SK-N-SH (cell line): ENCODE data around the gene MMADHC. TPM values are rescaled to one million over a fixed set of nuclear protein-coding genes. Genes with fewer than 3 reads are reported as not detected.

Experiments used
- CTCF ChIA-PET: fragments of 300-600, 350-600 bp; formaldehyde crosslinking; extraction: SDS; loops from one replicate; lab custom pipeline; 2021; lab: Yijun Ruan, JAX
- POLR2A ChIA-PET: fragments of 350-600 bp; sonication (Branson Sonifier 250); formaldehyde crosslinking; extraction: SDS; loops from one replicate; lab custom pipeline; 2020; ENCODE audit warnings: antibody characterized with exemption, inconsistent platforms; lab: Yijun Ruan, JAX
- DNase-seq: peaks from one replicate; pipeline ENCODE4 v3.0.0; 2012
- H2AFZ ChIP-seq: fragments of 200-600 bp; sonication (generic); 2 replicates; pipeline ENCODE4 v1.8.1; 2016; ENCODE audit warnings: antibody characterized with exemption, mild to moderate bottlenecking, low read depth
- H3F3A ChIP-seq: fragments of 200-600 bp; sonication (generic); replicated peaks from 2 replicates; pipeline ENCODE3; 2016; ENCODE audit warnings: antibody characterized with exemption, mild to moderate bottlenecking; ENCODE audit not compliant: insufficient read depth
- H3K27ac ChIP-seq, 2 experiments: fragments of 200-500 bp in 1 of 2; fragments of 200-600 bp in 1 of 2; sonication (Bioruptor generic) in 1 of 2; sonication (generic), shearing (Covaris generic) in 1 of 2; 2 replicates each; pipeline versions ENCODE4 v1.5.1 to v1.6.1; 2014 to 2016; ENCODE audit warnings: low read depth in 2 of 2, inconsistent platforms in 1 of 2, low read length in 1 of 2, mild to moderate bottlenecking in 1 of 2, mixed read lengths in 1 of 2
- H3K27me3 ChIP-seq: fragments of 200-600 bp; sonication (generic), shearing (Covaris generic); 2 replicates; pipeline ENCODE4 v1.6.1; 2016; ENCODE audit warnings: mixed run types; ENCODE audit not compliant: insufficient read depth
- H3K36me3 ChIP-seq, 2 experiments: fragments of 200-500 bp in 1 of 2; fragments of 200-600 bp in 1 of 2; sonication (Bioruptor generic) in 1 of 2; sonication (generic) in 1 of 2; replicated peaks in 1 of 2; 2 replicates each; pipeline versions ENCODE3 to v1.5.1; 2014 to 2016; ENCODE audit warnings: low read length in 1 of 2, mild to moderate bottlenecking in 1 of 2; ENCODE audit not compliant: insufficient read depth in 2 of 2, control insufficient read depth in 1 of 2
- H3K4me1 ChIP-seq, 2 experiments: fragments of 200-500 bp in 1 of 2; fragments of 200-600 bp in 1 of 2; sonication (Bioruptor generic) in 1 of 2; sonication (generic), shearing (Covaris generic) in 1 of 2; 2 replicates each; pipeline versions ENCODE4 v1.5.1 to v1.6.1; 2014 to 2016; ENCODE audit warnings: low read depth in 1 of 2, low read length in 1 of 2, mixed run types in 1 of 2; ENCODE audit not compliant: insufficient read depth in 2 of 2, control insufficient read depth in 1 of 2
- H3K4me2 ChIP-seq: fragments of 200-600 bp; sonication (generic), shearing (Covaris generic); 2 replicates; pipeline ENCODE4 v1.6.1; 2017; ENCODE audit warnings: mixed run types
- H3K4me3 ChIP-seq, 2 experiments: fragments of 200-500 bp in 1 of 2; fragments of 200-600 bp in 1 of 2; sonication (Bioruptor generic) in 1 of 2; sonication (generic), shearing (Covaris generic) in 1 of 2; 2 replicates each; pipeline versions ENCODE4 v1.5.1 to v1.8.1; 2014 to 2016; ENCODE audit warnings: low read depth in 2 of 2, inconsistent platforms in 1 of 2, low read length in 1 of 2, mild to moderate bottlenecking in 1 of 2, mixed read lengths in 1 of 2, moderate library complexity in 1 of 2
- H3K79me2 ChIP-seq: fragments of 200-600 bp; sonication (generic); 2 replicates; pipeline ENCODE4 v1.8.1; 2017; ENCODE audit warnings: mild to moderate bottlenecking; ENCODE audit not compliant: insufficient read depth
- H3K9ac ChIP-seq: fragments of 200-600 bp; sonication (generic); 2 replicates; pipeline ENCODE4 v1.6.1; 2017; ENCODE audit warnings: mixed run types
- H3K9me2 ChIP-seq: fragments of 200-600 bp; sonication (generic); 2 replicates; pipeline ENCODE4 v1.6.1; 2017; ENCODE audit warnings: mixed run types
- H3K9me3 ChIP-seq: fragments of 200-600 bp; sonication (generic); 2 replicates; pipeline ENCODE4 v1.6.1; 2017; ENCODE audit warnings: mixed run types, mild to moderate bottlenecking, moderate library complexity
- H4K20me1 ChIP-seq: fragments of 200-600 bp; sonication (generic); 2 replicates; pipeline ENCODE4 v1.6.1; 2017; ENCODE audit warnings: mild to moderate bottlenecking, mixed run types; ENCODE audit not compliant: insufficient read depth
- ELF1 ChIP-seq: IDR thresholded peaks from 2 replicates; pipeline ENCODE4 v1.4.0; 2012
- EZH2phosphoT487 ChIP-seq: fragments of 200-600 bp; sonication (generic); IDR thresholded peaks from 2 replicates; pipeline ENCODE4 v1.6.1; 2017; ENCODE audit warnings: low read depth, mixed run types, mild to moderate bottlenecking, antibody characterized with exemption, moderate library complexity, borderline replicate concordance
- FOXJ3 ChIP-seq: sonication (generic); formaldehyde crosslinking; IDR thresholded peaks from 2 replicates; pipeline ENCODE4 v1.5.1; 2020; ENCODE audit warnings: mild to moderate bottlenecking, missing genetic modification reagents
- FOXM1 ChIP-seq: IDR thresholded peaks from 2 replicates; pipeline ENCODE4 v1.4.0; 2012; ENCODE audit warnings: low read depth, mild to moderate bottlenecking
- GABPA ChIP-seq: IDR thresholded peaks from 2 replicates; pipeline ENCODE4 v1.4.0; 2012; ENCODE audit warnings: low read depth, mild to moderate bottlenecking
- NRF1 ChIP-seq: IDR thresholded peaks from 2 replicates; pipeline ENCODE4 v1.6.1; 2012; ENCODE audit warnings: low read depth, mild to moderate bottlenecking, low read length
- RCOR1 ChIP-seq: fragments of 150-350 bp; IDR thresholded peaks from 2 replicates; pipeline ENCODE4 v1.6.1; 2017; ENCODE audit warnings: antibody characterized with exemption, low read length
- RFX5 ChIP-seq: IDR thresholded peaks from 2 replicates; pipeline ENCODE4 v1.6.1; 2012; ENCODE audit warnings: mild to moderate bottlenecking, improper control_type of control experiment, low read length
- RXRA ChIP-seq: IDR thresholded peaks from 2 replicates; pipeline ENCODE4 v1.4.0; 2012; ENCODE audit warnings: low read depth, mild to moderate bottlenecking, borderline replicate concordance
- SIN3A ChIP-seq: IDR thresholded peaks from 2 replicates; pipeline ENCODE4 v1.6.1; 2012; ENCODE audit warnings: low read depth, mild to moderate bottlenecking, low read length, moderate library complexity, borderline replicate concordance
- SMC3 ChIP-seq: IDR thresholded peaks from 2 replicates; pipeline ENCODE4 v1.6.1; 2012; ENCODE audit warnings: low read depth, low read length, improper control_type of control experiment
- TEAD4 ChIP-seq: IDR thresholded peaks from 2 replicates; pipeline ENCODE4 v1.4.0; 2012; ENCODE audit warnings: mild to moderate bottlenecking, borderline replicate concordance; ENCODE audit not compliant: insufficient read depth
- YY1 ChIP-seq: IDR thresholded peaks from 2 replicates; pipeline ENCODE4 v1.4.0; 2012; ENCODE audit warnings: low read depth, mild to moderate bottlenecking
- WGBS: methylation state at CpG from one replicate; pipeline ENCODE4 v1.1.6; 2017; ENCODE audit warnings: low lambda C conversion rate; 5-methylcytosine and 5-hydroxymethylcytosine counted together
- polyA plus RNA-seq, 3 experiments: library from polyadenylated mRNA; depleted of rRNA; stranded (reverse); fragments of >200 nt; gene quantifications; 2 replicates each; pipeline ENCODE4 v1.2.3, GENCODE V29; 2012
- TF ChIP-seq, protein P1 (sequence below): IDR thresholded peaks from 2 replicates; pipeline ENCODE4 v1.4.0; 2012; ENCODE audit warnings: low read depth
- TF ChIP-seq, protein P2 (sequence below): IDR thresholded peaks from 2 replicates; pipeline ENCODE4 v1.4.0; 2012; ENCODE audit warnings: low read depth, borderline replicate concordance
- TF ChIP-seq, protein P3 (sequence below): IDR thresholded peaks from 2 replicates; pipeline ENCODE4 v1.4.0; 2012; ENCODE audit warnings: low read depth, borderline replicate concordance

Gene MMADHC
- polyA plus RNA-seq, 1 of the 3 experiments (the other 2 are of a cell fraction), result 40.4 TPM

DNA sequence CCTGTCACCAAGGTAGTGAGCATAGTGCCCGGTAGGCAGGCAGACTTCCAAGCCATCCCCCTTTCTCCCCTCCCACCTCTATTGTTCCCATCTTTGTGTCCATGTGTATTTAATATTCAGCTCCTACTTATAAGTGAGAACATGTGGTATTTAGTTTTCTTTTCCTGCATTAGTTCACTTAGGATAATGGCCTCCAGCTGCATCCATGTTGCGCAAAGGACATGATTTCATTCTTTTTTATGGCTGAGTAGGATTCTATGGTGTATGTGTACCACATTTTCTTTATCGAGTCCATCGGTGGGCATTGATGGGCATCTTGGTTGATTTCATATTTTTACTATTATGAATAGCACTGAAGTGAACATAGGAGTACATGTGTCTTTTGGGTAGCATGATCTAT lies 35.3 kb downstream of the MMADHC start:
- Histone ChIP-seq H3K27ac (no peak overlapping the region), H4K20me1 (no peaks in the 10 kb centered on the region), H3F3A (no peaks in the 10 kb centered on the region), H3K4me3 (no peak overlapping the region), H3K4me2 (no peak overlapping the region), H3K9me3 (no peaks in the 10 kb centered on the region), H3K27me3 (no peaks in the 10 kb centered on the region), H3K9me2 (no peaks in the 10 kb centered on the region), H3K4me1 (no peaks in the 10 kb centered on the region), H3K9ac (no peak overlapping the region), H3K79me2 (no peaks in the 10 kb centered on the region), H3K36me3 (no peaks in the 10 kb centered on the region), H2AFZ (no peak overlapping the region)
- ChIA-PET POLR2A (no interaction called here), CTCF (interaction anchor here (0.9 to 2.0 kb wide), 5 partner anchors 9 to 535 kb away, joined by 3 to 10 read pairs (median 4); partner anchors contain the start of gene LYPD6)
- WGBS, result 85% methylated on average over 4 of the region's 4 CpGs
- no peak for TF ChIP-seq FOXM1
- TF ChIP-seq GABPA, result no peak
- TF ChIP-seq, protein P1, sequence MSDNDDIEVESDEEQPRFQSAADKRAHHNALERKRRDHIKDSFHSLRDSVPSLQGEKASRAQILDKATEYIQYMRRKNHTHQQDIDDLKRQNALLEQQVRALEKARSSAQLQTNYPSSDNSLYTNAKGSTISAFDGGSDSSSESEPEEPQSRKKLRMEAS, result no peak
- no peak for TF ChIP-seq SIN3A
- TF ChIP-seq RFX5, result no peak
- TF ChIP-seq TEAD4, result no peak
- TF ChIP-seq, protein P2, sequence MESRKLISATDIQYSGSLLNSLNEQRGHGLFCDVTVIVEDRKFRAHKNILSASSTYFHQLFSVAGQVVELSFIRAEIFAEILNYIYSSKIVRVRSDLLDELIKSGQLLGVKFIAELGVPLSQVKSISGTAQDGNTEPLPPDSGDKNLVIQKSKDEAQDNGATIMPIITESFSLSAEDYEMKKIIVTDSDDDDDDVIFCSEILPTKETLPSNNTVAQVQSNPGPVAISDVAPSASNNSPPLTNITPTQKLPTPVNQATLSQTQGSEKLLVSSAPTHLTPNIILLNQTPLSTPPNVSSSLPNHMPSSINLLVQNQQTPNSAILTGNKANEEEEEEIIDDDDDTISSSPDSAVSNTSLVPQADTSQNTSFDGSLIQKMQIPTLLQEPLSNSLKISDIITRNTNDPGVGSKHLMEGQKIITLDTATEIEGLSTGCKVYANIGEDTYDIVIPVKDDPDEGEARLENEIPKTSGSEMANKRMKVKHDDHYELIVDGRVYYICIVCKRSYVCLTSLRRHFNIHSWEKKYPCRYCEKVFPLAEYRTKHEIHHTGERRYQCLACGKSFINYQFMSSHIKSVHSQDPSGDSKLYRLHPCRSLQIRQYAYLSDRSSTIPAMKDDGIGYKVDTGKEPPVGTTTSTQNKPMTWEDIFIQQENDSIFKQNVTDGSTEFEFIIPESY, result no peak
- no peak for TF ChIP-seq SMC3
- no peak for TF ChIP-seq RXRA
- TF ChIP-seq NRF1, result no peak
- no peak for TF ChIP-seq RCOR1
- no peak for TF ChIP-seq ELF1
- TF ChIP-seq, protein P3, sequence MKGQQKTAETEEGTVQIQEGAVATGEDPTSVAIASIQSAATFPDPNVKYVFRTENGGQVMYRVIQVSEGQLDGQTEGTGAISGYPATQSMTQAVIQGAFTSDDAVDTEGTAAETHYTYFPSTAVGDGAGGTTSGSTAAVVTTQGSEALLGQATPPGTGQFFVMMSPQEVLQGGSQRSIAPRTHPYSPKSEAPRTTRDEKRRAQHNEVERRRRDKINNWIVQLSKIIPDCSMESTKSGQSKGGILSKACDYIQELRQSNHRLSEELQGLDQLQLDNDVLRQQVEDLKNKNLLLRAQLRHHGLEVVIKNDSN, result no peak
- TF ChIP-seq FOXJ3 (CRISPR knock-in tag), result no peak
- no peak for TF ChIP-seq YY1
- no peak for TF ChIP-seq EZH2phosphoT487
- no peak for DNase-seq

DNA sequence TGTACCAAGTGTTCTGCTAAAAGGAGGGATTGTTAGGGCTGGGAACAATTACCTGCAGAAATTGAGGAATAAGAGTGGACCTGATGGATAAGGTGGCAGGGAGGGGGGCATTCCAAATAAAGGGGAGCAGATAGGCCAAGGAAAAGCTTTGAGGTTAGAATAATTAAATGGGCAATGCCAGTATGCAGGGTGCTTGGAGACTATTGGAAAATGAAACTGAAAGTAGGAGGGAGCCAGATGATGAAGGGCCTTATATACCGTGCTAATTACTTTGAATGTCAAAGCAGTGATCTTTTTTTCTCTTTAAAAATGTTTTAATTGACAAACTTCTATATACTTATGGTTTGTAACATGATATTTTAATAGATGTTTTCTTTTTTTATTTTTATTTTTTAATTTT lies 42.9 kb downstream of the MMADHC start:
- POLR2A ChIA-PET, result no interaction called here
- Histone ChIP-seq H3K4me2 (no peak overlapping the region), H3K9me2 (no peaks in the 10 kb centered on the region), H3K4me3 (no peak overlapping the region)
- no peak for TF ChIP-seq GABPA
- TF ChIP-seq, all 33 proteins: peak for 0
- Histone ChIP-seq H3K9ac (no peak overlapping the region), H3K9me3 (no peaks in the 10 kb centered on the region), H3K36me3 (no peaks in the 10 kb centered on the region), H3K79me2 (no peaks in the 10 kb centered on the region), H3K4me1 (no peaks in the 10 kb centered on the region; a peak in 1 of 4 replicates), H2AFZ (no peak overlapping the region), H3K27ac (no peak overlapping the region), H4K20me1 (no peaks in the 10 kb centered on the region), H3K27me3 (no peaks in the 10 kb centered on the region), H3F3A (no peaks in the 10 kb centered on the region)
- 100% methylated on average over 1 of the region's 1 CpG for WGBS
- no peak for DNase-seq
- CTCF ChIA-PET, result no interaction called here
